Smooth muscle cell of trachea (primary cell): ENCODE data around the gene CACNB4. TPM values are rescaled to one million over a fixed set of nuclear protein-coding genes. Genes with fewer than 3 reads are reported as not detected.

Experiments
- total RNA-seq: library from RNA; depleted of rRNA; stranded (reverse); fragments of >200 nt; gene quantifications from 2 replicates; pipeline ENCODE4 v1.2.1, GENCODE V29; 2014

CACNB4 gene
- total RNA-seq = 0.73 and 1.2 TPM in 2 replicates

GRCh38 chr2:152098496-152099366, at the start of gene CACNB4:
TSS of gene CACNB4 (minus strand) at chr2:152099044.

DNA sequence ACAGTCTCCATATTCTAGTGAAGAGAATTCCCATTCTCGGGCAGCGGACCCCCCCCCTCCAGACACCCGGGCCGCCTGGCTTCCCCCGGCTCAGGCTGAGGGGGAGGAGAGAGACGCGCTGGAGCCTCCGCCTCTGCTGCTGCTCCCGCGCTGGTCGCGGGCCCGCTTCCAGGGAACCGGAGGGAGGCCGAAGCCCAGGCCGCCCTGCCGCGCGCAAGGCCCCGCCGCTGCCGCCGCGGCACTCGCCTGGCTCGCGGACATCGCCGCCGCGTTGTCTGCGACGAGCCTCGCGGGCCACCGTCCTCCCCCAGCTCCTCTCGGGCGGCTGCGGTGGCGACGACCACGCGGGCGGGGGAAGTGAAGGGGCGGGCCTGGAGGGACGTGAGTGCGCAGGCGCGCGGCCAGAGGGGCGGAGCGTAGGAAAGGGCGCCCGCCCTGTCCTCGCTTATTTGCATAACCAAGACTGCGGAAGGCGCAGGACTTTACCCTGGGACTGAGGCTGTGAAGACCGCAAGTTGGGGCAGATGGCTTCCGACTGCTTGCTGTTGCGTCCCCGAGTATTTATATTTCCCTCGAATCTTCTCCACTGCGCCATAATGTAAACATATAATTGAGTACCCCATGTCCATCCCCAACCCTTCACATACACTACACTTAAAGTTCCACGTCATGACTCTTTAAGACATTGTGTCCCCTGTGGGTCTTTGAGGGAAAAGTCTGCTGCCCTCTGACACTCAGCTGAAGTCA, 270.5 kb downstream of the CACNB4 start, which contains the start of gene ARL5A:
TSS of gene ARL5A (minus strand) at position 279 of the 747 bp plus-strand sequence. CDS start at position 34, 245 bp downstream.

Other genes with a start within 250 kb of the CACNB4 start
- gene STAM2, start 76.7 kb upstream of the CACNB4 start, total RNA-seq = 41.4 and 60.1 TPM in 2 replicates
- gene FMNL2, start 236.1 kb upstream of the CACNB4 start, total RNA-seq = 29.1 and 46.4 TPM in 2 replicates